Activated effector memory CD4-positive, alpha-beta T cell treated with Interleukin-2 at 50 U/mL for 16 hours (primary cell): ENCODE results near the gene ANXA2.
"Not testable (repeated sequence)": the region's sequence is repeated elsewhere in the genome, so short reads cannot be mapped to it uniquely, and the experiment has no call there.

Experiments
- DNase-seq: peaks from one replicate; pipeline ENCODE4 v3.0.0-alpha.2; 2020

The ANXA2 gene

DNA sequence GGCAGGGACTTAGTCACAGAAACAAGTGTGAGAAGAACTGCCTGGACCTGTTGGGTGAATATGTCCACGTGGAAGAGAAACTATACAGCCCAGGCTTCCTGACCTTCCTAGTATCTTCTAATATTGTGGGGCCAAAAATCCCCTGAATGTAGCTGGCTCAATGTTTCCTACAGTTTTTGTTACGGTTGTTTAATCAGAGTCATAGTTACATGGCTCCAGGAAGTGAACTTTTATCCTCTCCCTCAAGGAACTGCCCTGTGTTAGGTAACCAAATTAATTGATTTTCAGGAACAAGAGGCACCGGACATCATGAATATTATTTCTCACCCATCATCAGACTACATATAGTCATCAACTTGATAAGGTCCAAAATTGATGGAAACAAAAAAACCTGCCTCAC lies 59.0 kb downstream of the ANXA2 start:
- no peak for DNase-seq

DNA sequence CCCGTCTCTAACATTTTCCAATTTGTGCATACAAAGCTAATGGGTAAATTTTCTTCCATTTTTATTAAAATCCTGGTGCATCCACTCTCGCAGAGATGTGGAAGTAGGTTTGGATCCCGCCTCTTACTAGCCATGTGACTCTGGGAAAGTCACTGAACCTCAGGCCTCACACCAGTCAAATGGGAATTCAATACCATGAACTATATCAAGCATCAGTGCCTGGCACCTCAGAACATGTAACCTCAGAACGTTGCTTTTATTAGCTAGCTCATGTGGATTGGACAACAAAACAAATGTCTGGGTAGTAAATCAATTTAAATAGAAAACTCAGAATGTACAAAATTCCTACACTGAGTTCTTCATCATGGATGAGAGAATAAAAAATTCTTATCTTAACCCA lies 60.7 kb downstream of the ANXA2 start:
- DNase-seq: no peak

DNA sequence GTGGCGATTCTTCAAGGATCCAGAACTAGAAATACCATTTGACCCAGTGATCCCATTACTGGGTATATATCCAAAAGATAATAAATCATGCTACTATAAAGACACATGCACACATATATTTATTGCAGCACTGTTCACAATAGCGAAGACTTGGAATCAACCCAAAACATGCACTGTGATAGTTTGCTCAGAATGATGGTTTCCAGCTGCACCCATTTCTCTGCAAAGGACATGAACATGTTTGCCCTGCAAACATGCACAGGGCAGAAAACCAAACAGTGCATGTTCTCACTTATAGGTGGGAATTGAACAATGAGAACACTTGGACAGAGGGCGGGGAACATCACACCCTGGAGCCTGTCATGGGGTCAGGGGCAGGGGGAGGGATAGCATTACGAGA lies 62.5 kb downstream of the ANXA2 start:
- DNase-seq: not testable (repeated sequence)

DNA sequence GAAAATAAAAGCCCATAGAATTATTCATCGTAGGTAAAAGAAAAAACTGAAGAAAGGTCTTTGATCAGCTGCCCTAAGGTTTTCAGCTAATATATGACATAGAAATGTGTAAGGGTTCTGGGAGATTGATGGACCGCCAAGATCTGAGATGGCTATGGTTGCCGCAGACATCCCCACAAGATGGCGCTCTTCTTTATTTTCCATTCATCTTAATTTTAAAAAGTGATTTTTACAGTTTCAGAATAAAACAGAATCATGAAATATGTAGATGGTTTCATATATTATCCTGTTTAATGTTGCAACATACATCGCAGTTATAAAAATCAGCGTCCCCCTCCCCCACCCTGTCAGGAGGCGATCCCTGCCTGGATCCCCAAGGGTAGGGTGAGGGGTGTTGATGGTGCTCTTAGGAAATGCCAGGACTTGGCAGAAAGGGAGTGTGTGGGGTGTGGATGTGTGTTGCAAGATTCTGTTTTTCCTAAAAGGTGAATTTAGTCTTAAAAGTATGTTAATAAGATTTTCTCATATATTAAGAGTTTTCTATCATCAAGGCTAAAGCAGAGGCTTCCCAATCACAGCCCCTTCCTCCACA lies 68.8 kb downstream of the ANXA2 start:
- DNase-seq: no peak

DNA sequence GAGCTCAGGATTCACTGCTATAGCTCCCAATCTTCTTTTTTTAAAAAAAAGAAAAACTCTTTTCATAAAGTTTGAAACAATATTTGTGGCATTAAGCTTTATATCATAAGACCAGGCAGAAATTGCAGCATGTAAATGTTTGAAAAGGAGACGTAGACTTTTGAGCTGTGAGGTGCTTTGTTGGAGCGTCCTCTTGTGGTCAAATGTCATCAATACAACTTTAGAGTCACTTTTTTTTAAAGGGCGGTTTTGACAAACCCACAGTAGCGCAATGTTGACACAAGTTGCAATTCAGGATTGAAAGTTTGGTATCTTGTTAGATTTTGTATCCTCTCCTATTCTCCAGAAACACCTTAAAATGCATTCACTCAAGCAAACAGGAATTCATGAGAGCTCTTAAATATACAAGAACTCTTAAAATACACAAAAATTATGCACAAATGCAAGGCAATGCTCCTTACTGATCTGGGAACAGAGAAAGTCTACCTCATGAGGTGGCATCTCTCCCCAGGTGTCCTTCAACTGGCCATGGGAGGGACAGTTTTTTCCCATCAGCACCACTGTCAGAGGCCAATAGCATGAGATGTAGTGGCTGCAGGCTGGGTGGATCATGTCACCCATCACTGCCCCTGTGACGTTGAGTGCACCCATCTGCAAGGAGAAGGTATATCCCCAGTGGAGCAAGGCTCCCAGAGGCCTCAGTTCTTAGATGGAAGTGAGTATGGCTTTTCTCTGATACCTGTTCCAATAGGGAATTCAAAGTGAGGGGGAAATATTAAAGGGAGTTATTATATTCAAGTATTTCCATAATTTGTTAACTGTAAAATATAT lies 70.7 kb downstream of the ANXA2 start:
- DNase-seq: no peak

DNA sequence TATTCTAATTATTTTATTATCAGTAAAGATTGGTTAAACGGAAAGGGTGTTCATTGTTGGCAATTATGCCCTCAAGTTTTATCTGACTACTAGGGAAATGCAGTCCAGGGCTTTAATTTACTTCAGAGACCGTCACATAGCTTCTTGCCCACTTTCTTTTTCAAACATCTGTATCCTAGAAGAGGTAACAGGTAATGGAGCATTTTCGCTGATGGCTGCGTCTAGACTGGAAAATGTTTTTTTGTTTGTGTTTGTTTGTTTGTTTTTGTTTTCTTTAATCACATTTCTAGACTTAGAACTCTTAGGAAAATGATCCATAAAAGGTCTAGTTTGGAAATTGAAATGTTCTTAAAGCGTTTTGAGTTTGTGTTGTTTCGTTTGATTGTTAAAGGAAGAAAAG lies 71.4 kb downstream of the ANXA2 start:
- no peak for DNase-seq

DNA sequence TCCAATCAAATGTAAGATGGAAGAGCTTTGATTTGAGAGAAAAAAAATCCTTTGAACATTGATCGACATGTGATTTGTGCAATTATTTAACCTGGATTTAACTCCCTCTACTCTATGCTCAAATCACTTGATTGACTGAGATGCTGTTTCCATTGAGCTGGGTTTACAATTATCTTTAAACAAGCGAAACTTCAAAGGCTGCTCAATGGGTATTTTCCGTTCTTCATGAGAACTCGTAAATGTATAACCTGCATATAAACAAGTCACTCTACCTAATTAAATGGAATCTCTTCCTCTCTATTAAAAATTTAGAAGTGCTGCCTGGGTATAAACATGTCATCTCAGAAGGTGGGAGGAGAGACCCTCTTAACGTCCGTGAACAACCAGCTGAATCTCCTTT lies 71.9 kb downstream of the ANXA2 start:
- no peak for DNase-seq

DNA sequence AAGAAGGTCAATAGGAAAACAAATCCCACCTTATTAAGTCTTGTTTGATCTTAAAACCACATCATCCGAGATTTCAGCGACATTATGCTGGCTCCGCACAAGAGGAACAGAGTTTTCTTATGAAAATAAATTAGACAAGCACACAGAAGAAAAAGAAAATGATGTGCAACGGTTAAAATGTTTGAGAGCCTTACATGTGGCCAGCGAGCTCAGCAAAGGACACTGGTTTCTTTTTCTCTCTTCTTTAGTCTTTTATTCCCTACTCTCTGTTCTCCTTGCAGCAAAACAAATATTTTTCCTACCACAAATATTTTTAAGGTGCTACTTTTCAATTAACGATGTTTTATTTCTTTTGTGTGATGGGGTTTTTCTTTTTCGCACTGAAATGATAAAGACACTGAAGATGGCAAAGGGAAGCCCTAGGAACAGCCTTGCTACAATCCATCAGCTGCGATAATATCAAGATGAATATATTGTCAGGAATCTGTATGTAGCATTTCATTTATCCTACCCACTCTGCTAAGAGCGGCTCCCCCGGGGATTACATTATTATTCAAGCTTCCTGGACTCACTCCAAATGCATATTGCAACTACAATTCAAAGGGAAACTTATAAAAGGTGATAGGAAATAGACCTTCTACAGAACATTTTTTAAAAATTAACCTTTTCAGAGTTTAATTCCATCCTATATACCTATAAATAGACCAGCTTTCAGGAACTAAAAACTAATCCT lies 72.9 kb downstream of the ANXA2 start:
- DNase-seq: no peak

DNA sequence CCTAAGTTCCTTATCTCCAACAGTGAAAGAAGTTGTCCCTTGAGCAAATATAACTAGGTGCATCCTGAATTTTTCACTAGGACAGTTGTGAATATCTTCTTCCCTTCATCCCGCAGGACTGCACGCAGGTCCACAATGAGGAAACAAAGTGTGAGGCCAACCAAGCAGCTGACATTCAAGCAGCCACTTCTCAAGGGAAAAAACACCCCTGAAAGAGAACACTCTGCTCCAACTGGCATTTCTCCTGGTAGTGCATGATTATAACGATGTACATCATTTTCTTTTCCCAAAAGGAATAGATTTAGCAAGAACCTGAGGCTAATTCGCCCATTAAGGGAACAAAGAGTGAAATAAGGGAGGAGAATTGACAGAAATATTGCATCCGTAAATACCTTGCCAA lies 74.5 kb downstream of the ANXA2 start:
- DNase-seq: no peak

DNA sequence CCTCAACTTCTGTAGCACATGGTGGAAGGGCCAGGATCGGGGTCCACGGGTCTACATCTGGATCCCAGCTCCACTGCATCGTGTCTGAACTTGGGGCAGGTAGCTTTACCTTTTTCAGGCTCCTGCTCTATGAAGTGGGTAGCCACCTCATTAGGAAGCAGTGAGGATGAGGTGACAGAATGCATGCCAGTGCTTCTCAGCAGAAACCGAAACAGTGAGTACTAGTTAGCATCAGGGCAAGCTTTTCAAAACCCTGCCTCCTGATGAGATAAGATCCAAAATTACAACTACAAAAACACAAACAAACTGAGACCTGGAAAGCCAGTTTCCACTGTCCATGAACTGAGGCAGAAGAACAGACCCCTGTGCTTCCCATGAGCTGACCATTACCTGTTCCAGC lies 77.4 kb downstream of the ANXA2 start:
- DNase-seq: no peak

DNA sequence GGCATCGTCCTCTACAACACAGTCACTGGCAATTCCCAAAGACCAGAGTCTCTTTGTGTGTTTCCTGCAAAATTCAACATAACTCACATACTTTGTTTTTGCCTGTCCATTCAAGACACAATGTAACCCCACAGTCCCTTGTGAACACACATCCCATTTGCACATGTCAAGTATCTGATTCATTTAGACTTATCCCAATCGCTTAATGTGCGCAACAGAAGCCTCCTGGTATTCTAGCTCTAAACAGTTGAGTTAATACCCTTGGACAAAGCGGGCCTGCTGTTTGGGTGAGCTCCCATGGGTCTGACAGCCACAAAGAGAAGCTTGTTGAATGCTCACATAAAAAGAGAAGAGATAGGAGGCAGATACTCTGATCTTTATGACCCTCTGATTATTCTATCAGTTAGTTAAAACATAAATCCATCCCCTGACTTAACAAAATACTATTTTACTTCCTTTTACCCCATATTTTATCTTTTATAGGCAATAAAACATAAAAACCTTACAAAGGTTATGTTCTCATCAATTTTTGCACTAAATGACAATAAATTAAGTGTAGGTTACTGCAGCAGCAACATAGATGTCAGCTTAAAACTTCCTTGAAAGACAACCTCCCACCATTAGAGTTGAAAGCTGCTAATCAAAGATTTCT lies 79.4 kb downstream of the ANXA2 start:
- no peak for DNase-seq

DNA sequence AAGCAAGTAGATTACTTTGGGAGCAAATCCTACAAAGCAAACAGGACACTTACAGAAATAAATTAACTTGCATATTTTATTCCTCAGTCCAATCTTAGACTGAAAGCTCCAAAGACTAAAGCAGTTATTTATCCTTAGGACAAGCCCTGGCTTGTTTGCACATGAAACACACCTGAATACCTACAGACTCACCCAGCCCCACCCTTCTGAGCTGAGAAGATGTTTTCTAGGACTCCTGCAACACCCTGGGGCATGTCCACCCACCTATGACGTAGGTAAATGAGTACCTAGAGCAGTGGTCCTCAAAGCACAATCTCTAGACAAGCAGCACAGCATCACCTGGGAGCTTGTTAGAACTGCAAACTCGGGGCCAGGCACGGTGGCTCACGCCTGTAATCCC lies 80.8 kb downstream of the ANXA2 start:
- no peak for DNase-seq

DNA sequence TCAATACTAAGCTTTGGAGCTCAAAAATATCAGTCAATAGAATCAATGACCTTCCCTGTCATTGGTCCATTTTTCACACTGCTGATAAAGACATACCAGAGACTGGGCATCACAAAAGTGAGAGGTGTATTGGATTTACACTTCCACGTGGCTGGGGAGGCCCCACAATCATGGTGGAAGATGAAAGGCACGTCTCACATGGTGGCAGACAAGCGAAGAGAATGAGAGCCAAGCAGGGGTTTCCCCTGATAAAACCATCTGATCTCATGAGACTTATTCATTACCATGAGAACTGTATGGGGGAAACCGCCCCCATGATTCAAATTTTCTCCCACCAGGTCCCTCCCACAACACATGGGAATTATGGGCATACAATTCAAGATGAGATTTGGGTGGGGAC lies 81.9 kb downstream of the ANXA2 start:
- DNase-seq: no peak

DNA sequence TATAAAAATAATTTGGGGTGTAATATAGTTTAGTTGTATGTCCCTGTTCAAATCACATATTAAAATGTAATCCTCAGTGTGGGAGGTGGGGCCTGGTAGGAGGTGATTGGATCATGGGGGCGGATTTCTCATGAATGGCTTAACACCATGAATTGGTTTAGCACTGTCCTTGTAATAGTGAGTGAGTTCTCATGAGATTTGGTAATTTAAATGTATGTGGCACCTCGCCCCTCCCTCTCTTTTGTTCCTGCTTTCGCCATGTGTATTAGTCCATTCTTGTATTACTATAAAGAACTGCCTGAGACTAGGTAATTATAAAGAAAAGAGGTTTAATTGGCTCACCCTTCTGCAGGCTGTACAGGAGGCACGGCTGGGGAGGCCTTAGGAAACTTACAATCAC lies 83.9 kb downstream of the ANXA2 start:
- DNase-seq: no peak

DNA sequence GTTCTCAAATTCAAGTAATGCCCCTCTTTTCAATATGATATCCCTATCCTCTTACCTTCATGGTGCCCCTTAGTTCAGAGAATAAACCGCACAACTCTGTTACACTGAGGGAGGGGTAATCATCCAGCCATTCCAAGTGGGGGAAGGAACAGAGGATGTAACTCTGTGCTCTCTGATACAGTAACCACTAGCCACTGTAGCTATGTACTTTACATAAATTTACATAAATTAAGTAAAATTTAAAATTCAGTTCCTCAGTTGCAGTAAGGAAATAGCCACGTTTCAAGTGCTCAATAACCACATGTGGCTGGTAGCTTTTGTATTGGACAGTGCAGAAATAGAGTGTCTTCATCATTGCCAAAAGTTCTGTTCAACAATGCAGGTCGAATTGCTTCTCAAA lies 90.8 kb downstream of the ANXA2 start:
- no peak for DNase-seq

DNA sequence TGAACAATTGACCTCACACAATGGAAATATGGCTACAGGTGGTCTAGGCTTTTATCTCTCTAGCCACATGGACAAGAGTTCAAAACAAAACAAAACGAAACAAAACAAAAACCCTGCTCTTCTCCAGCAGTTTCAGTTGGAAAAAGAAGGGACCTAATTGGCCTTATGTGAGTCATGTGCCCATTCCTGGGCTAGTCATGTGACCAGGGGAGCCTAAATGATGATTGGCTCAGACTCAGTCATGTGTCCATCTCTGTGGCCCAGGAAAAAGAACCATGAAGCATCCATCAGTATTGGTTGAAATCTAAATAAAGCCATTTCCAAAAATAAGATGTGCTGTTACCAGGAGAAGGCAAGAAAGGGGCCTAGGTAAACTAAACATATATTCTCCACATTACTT lies 96.8 kb downstream of the ANXA2 start:
- DNase-seq: no peak

DNA sequence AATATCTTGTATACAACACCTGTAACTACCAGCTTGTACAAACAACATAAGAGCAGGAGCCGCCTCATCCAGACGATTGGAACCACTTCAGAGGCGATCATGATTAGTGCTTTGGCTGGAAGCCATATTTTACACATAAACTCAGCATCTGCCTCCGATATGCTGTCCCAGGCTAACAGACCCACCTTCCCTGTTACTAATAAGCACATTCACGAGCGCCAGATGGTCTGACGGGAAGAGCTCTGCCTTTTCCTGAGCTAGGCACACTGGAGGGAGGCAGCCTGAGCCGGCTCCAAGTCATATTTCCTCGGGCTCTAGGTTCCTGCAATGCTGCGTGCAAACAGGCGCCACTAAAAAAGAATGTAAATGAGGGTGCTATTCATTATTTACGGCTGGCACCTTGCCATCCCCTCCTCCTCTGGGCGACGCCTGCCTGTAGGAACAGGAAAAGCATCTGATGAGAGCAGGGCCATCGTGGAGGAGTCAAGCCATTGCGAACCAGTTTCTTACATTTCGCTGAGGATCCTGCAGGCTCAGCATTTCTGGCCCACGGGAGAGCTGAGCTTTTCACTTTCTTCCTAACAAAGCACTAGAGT lies 98.2 kb downstream of the ANXA2 start:
- DNase-seq: no peak
